Measurements from ENCODE around the gene BPNT1. TPM values are rescaled to one million over a fixed set of nuclear protein-coding genes. Genes with fewer than 3 reads are reported as not detected.

The BPNT1 gene
- total and polyA plus RNA-seq, 4 donors = 11.5 to 16.4 (median 12.6) TPM

GRCh38 chr1:220046052-220046930, 43.3 kb downstream of the BPNT1 start, which contains the start of gene EPRS1:
Gene EPRS1 (minus strand): TSS chr1:220046505. CDS start chr1:220046388, 117 bp downstream.
- peaks cover 7 to 17% (median 11%) of the 10 kb centered on the region in 4 donors for H3K4me1 ChIP-seq (ENCODE audit: control insufficient read depth in 4 of 4, insufficient read depth in 4 of 4, low read length in 3 of 4)
- TF ChIP-seq GABPA (IDR thresholded peaks at IDR 0.05 in 1 of 2, conservative IDR thresholded peaks at IDR 0.05 in 1 of 2) (peak in 1 of 2 donors; percentile 59), REST (IDR thresholded peaks at IDR 0.05) (peak; percentile 39), TAF1 (conservative IDR thresholded peaks at IDR 0.05) (no peak), HNF4A (conservative IDR thresholded peaks at IDR 0.05) (peak; percentile 71 to 75), NR2F2 (IDR thresholded peaks at IDR 0.05) (peak; percentile 47), ZBTB33 (IDR thresholded peaks at IDR 0.05) (peak; percentile 79), MAX (IDR thresholded peaks at IDR 0.05) (peak; percentile 66), EGR1 (IDR thresholded peaks at IDR 0.05; ENCODE audit: low read depth in 2 of 2) (no peak), CTCF (IDR thresholded peaks at IDR 0.05; ENCODE audit: low read depth, low read length, missing input control) (peak; percentile 88), YY1 (IDR thresholded peaks at IDR 0.05) (peak; percentile 94), JUND (IDR thresholded peaks at IDR 0.05) (peak; percentile 59 to 79), RAD21 (IDR thresholded peaks at IDR 0.05) (peak; percentile 62 to 75), SP1 (IDR thresholded peaks at IDR 0.05) (peak; percentile 75), HNF4G (IDR thresholded peaks at IDR 0.05) (peak; percentile 25), RXRA (IDR thresholded peaks at IDR 0.05) (peak; percentile 57 to 75), FOXA1 (IDR thresholded peaks at IDR 0.05) (peak; percentile 7), FOXA2 (IDR thresholded peaks at IDR 0.05) (peak; percentile 54), ATF3 (IDR thresholded peaks at IDR 0.05) (peak; percentile 9)
- H3K27ac ChIP-seq (ENCODE audit: low read depth in 1 of 2, low read length in 2 of 2) = peak within 1 kb of the TSS; percentile 68 to 80
- no peaks in the 10 kb centered on the region for H3K27me3 ChIP-seq (ENCODE audit: control insufficient read depth in 4 of 4, insufficient read depth in 4 of 4, low read length in 3 of 4)
- under 1% methylated on average over 71 of the region's 71 CpGs for WGBS
- peak; percentile 90 for DNase-seq (ENCODE audit: low spot score)
- H3K9ac ChIP-seq (ENCODE audit: low read depth in 1 of 2, low read length in 2 of 2) = peak within 1 kb of the TSS; percentile 84 to 86
- H3K36me3 ChIP-seq (ENCODE audit: control insufficient read depth in 4 of 4, insufficient read depth in 3 of 4, low read depth in 1 of 4, low read length in 3 of 4) = peaks cover 0 to 2% (median 0%) of the 10 kb centered on the region in 4 donors
- H3K4me3 ChIP-seq (ENCODE audit: low read depth in 1 of 3, low read length in 3 of 3) = peak within 1 kb of the TSS; percentile 86 to 97 (median 95)
- H3K9me3 ChIP-seq (ENCODE audit: control insufficient read depth in 4 of 4, low read length in 3 of 4) = no peaks in the 10 kb centered on the region
